IPS-15b (cell line): ENCODE data around the gene KBTBD2.
"Not testable (repeated sequence)": the region's sequence is repeated elsewhere in the genome, so short reads cannot be mapped to it uniquely, and the experiment has no call there.

Experiments
- H3K27me3 ChIP-seq: one replicate; pipeline ENCODE4 v1.6.1; 2013; ENCODE audit warnings: low read length; ENCODE audit not compliant: control insufficient read depth, insufficient read depth
- H3K36me3 ChIP-seq: one replicate; pipeline ENCODE4 v1.6.1; 2013; ENCODE audit warnings: low read length; ENCODE audit not compliant: control insufficient read depth, insufficient read depth
- H3K4me1 ChIP-seq: one replicate; pipeline ENCODE4 v1.6.1; 2013; ENCODE audit warnings: mild to moderate bottlenecking, low read length; ENCODE audit not compliant: control insufficient read depth, insufficient read depth
- H3K4me3 ChIP-seq: one replicate; pipeline ENCODE4 v1.5.1; 2013; ENCODE audit warnings: low read depth, low read length
- H3K9ac ChIP-seq: one replicate; pipeline ENCODE4 v1.6.1; 2013; ENCODE audit warnings: low read depth, mild to moderate bottlenecking, low read length
- H3K9me3 ChIP-seq: one replicate; pipeline ENCODE4 v1.6.1; 2013; ENCODE audit warnings: mild to moderate bottlenecking, low read length; ENCODE audit not compliant: control insufficient read depth, insufficient read depth

KBTBD2 gene

DNA sequence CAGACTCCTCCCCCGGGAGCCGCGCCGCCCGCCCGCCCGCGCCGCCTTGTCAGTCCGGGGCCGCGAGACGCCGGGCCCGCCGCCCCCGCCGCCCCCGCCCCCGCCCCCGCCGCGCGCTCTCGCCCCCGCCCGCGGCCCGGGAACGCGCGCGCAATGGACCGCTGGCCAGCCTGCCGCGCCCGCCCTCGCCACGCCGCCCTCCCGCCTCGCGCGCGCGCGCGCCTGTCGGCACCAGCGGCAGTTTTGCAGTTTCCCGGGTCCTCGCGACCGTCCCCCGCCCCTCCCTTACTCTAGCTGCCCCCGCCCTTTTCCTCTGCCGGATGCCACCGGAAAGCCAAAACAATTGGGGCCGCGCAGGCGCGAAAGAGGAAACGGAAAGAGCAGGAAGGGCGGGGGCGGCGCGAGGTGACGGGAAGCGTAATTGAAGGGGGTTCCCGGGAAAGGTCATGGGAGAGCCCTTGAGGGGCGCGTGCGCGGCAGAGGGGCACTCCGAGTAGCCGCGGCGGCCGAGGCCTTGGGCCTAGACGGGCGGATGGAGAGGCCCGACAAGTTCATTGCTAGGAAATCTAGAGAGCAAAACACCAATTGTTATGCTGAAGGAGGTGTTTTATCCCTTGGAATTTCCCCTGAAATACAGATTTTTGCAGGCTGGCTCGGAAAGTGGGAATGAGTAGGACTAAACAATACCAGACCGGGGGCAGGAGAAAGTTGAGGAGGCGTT is 400 bp upstream of the KBTBD2 start:
- peak overlapping the region; percentile 81 for H3K4me3 ChIP-seq
- peak overlapping the region; percentile 89 for H3K9ac ChIP-seq
- no peaks in the 10 kb centered on the region for H3K9me3 ChIP-seq
- peaks cover 10% of the 10 kb centered on the region for H3K27me3 ChIP-seq
- H3K36me3 ChIP-seq, result no peaks in the 10 kb centered on the region
- H3K4me1 ChIP-seq, result peaks cover 12% of the 10 kb centered on the region

DNA sequence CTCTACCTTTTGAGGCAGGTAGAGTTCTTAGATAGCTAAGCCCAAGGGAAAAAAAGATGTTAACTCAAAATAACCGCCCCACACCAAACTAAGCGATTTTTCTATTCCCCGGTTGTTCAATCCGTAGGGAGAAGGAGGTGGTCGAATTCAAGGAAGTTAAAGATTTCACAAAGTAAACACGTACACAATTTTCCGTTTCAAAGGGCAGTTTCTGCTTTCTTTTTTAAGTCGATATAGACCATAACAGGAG is 842 bp downstream of the KBTBD2 start:
- Histone ChIP-seq H3K4me3 (peak overlapping the region; percentile 94), H3K4me1 (peaks cover 12% of the 10 kb centered on the region), H3K9ac (peak overlapping the region; percentile 79), H3K27me3 (peaks cover 10% of the 10 kb centered on the region), H3K9me3 (no peaks in the 10 kb centered on the region), H3K36me3 (no peaks in the 10 kb centered on the region)

DNA sequence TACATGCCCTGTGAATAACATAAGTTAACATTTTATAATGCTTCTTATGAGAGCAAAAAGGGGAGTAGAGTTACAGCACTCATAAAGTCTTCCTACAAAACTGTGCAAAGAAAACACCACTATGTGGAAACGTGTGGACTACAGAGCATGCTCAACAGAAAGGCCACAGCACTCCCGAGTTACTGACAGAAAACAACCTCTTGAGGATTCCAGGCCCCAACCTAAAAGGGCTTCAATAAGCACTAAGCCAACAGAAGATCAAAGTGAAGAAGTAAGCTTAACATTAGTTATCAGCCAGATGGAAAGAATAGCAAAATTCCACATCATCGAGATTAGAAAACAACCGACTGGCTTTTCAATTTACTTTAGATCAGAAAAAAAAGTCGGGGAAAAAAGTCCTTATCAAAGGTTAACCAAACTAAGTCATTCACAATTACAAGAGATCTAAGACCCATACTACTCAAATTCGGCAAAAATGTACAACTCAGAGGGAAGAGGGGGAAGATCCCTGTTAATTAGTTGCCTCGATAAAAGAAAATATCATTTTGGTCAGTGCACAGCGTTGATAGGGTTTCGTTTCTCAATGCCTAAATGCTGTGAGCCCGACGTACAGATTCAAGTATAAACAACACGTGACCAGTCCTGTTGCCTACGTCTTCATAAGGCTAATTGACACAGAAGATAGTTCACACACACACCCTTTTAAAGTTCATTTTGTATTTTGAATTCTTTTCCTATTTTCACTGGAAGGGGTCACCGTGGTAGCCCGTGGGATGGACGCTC is 1.4 kb downstream of the KBTBD2 start:
- peak overlapping the region; percentile 94 for H3K4me3 ChIP-seq

DNA sequence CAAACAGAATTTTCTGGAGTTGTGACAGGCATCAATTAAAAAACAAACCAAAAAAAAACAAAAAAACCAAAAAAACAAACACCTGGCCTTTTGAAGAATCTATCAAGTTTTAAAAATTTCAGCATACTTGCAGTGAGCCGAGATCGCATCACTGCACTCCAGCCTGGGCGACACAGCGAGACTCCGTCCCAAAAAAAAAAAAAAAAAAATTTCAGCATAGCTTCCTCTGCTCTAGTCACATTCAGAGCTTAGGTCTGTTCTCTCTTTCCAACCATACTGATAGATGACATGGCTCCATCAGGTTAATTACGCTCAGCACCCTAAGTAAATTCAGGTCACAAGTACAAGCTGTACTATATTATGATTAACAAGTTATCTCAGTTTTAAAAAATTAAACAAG is 3.1 kb downstream of the KBTBD2 start:
- peaks cover 10% of the 10 kb centered on the region for H3K4me1 ChIP-seq
- no peaks in the 10 kb centered on the region for H3K27me3 ChIP-seq
- no peaks in the 10 kb centered on the region for H3K36me3 ChIP-seq
- no peak overlapping the region for H3K9ac ChIP-seq
- no peak overlapping the region for H3K4me3 ChIP-seq
- H3K9me3 ChIP-seq, result no peaks in the 10 kb centered on the region

More for the DNA sequence above, 1.4 kb downstream of the KBTBD2 start:
- H3K4me1 ChIP-seq, result peaks cover 12% of the 10 kb centered on the region
- H3K36me3 ChIP-seq, result no peaks in the 10 kb centered on the region
- no peaks in the 10 kb centered on the region for H3K9me3 ChIP-seq
- H3K27me3 ChIP-seq, result peaks cover 7% of the 10 kb centered on the region
- H3K9ac ChIP-seq, result peak overlapping the region; percentile 79

DNA sequence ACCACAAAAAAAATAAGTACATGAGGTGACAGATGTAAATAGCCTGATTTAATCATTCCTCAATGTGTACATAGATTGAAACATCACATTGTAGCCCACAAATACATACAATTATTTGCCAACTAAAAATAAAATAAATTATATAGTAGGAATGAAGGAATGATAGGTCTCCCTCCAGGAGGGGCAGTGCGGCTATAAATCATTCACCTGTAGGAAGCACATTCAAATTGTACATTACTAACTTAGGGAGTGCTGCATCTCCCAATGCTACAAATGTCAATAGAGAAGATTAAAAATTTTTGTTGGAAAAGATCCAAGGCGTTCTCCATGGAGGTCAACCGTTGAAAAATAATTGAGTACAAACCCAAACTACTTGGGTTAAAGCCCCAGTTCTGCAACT is 4.2 kb downstream of the KBTBD2 start:
- no peak overlapping the region for H3K4me3 ChIP-seq
- no peaks in the 10 kb centered on the region for H3K9me3 ChIP-seq
- no peaks in the 10 kb centered on the region for H3K27me3 ChIP-seq
- H3K4me1 ChIP-seq, result peaks cover 3% of the 10 kb centered on the region
- no peaks in the 10 kb centered on the region for H3K36me3 ChIP-seq
- H3K9ac ChIP-seq, result no peak overlapping the region

DNA sequence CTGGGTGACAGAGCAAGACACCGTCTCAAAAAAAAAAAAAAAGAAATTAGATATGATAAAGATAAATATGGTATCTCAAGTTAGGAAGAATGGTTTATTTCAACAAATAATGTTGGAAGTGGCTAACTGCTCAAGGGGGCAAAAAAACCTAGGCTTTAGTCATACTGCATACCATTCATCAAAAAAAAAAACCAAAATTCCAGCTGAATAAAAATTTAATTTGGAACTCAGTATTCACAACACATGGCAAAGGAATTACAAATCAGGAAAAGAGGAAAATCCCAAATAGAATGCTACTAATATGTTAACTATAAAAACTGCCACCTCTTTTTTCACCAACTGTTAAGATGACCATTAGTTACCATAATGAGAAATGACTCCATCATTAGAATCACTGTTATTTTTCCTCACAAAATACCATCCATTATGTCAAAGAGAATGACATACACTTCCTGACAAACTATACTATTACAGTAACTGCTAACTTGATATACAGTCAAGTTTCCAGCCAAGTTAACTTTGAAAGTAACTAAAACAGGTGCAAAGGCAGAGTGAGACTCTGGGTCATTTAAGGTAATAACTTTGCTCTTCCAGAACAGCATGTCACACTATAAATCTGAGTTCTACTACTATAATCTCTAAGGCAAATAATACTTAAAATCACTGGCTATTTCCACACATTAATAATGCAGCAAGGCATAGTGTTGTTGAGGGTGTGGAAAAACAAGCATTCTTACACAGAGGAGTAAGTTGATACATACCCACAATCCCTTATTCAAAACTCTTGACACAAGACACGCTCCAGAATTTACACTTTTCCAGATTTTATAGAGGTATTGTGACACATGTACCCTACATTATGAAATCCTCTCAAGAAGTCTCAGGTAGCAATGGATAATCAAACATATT is 10.2 kb downstream of the KBTBD2 start:
- Histone ChIP-seq H3K4me1 (no peaks in the 10 kb centered on the region), H3K9me3 (no peaks in the 10 kb centered on the region), H3K36me3 (no peaks in the 10 kb centered on the region), H3K9ac (no peak overlapping the region), H3K27me3 (no peaks in the 10 kb centered on the region), H3K4me3 (no peak overlapping the region)

DNA sequence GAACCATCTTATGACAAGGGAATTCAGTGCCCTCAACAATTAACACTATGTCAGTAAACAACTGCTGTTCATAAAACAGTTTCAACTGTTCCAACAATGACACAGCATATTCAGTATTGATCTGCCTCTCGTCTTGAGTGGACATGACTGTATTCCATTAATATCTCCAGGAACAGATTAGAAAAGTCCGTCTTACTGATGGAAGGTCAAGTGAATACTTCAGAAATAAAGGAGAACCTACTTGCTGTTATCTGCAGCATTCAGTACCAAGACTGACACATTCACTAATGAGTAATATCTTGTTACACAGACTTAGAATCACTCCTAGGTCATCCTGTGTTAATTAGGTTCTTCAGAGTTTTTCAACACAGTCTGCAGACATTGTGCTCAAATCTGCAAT is 12.1 kb downstream of the KBTBD2 start:
- Histone ChIP-seq H3K9me3 (no peaks in the 10 kb centered on the region), H3K27me3 (no peaks in the 10 kb centered on the region), H3K9ac (no peak overlapping the region), H3K4me3 (no peak overlapping the region), H3K36me3 (no peaks in the 10 kb centered on the region), H3K4me1 (no peaks in the 10 kb centered on the region)

DNA sequence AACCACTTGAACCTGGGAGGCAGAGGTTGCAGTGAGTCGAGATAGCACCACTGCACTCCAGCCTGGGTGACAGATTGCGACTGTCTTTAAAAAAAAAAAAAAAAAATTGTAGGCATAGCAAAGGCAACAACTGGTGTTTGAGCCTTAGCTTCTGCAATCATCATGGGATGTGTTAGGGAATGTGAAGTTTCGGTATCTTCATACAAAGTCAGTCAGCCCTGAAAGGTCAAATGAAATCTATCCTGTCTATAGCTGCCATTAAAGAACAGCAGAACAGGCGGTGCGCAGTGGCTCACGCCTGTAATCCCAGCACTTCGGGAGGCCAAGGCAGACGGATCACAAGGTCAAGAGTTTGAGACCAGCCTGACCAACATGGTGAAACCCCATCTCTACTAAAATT is 13.5 kb downstream of the KBTBD2 start:
- H3K36me3 ChIP-seq, H3K4me3 ChIP-seq, H3K4me1 ChIP-seq, H3K9me3 ChIP-seq, H3K9ac ChIP-seq, H3K27me3 ChIP-seq: not testable (repeated sequence)

DNA sequence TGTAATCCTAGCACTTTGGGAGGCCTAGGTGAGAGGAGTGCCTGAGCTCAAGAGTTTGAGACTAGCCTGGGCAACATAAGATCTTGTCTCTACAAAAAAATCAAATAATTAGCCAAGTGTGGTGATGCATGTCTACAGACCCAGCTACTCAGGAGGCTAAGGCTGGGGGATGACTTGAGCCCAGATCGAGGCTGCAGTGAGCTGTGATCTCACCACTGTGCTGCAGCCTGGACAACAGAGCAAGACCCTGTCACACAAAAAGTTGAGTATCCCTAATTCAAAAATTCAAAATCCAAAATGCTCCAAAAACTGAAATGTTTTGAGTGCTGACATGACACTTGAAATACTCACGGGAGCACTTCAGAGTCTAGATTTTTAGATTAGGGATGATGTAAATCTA is 19.1 kb downstream of the KBTBD2 start:
- Histone ChIP-seq H3K4me3 (no peak overlapping the region), H3K36me3 (peaks cover 6% of the 10 kb centered on the region), H3K4me1 (no peaks in the 10 kb centered on the region)

DNA sequence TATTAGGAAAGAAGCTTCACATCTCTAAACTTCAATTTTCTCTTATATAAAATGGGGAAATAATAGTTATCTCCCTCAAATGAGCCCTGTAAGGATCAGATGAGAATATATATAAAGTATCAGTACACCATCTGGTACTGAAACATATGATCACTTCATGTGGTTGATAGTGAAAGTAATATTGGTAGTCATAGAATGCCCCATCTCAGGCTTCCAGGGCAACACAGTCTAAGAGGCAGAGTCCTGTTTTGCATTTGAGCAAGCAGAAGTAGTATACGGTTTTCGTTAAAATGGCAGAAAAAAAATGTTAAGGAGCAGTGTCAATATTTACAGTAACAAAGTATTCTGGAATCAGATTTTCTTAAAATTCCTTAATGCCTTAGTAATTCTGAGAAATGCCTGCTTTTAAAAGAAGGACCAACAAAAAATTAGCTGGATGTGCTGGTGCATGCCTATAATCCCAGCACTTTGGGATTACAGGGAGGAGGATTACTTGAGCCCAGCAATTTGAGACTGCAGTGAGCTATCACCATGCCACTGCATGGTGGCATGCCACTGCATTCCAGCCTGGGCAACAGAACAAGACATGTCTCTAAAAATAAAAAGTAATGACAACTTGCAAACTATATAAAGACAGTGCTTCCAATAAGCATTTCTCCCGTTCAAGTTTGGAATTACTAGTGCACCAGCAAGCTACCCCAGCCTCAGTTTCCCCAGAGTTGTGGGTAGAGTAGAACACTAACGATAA is 19.8 kb downstream of the KBTBD2 start:
- Histone ChIP-seq H3K4me1 (no peaks in the 10 kb centered on the region), H3K4me3 (no peak overlapping the region), H3K9ac (no peak overlapping the region), H3K36me3 (peaks cover 6% of the 10 kb centered on the region), H3K9me3 (no peaks in the 10 kb centered on the region), H3K27me3 (no peaks in the 10 kb centered on the region)

More for the DNA sequence above, 19.1 kb downstream of the KBTBD2 start:
- no peaks in the 10 kb centered on the region for H3K9me3 ChIP-seq
- H3K9ac ChIP-seq, result no peak overlapping the region
- no peaks in the 10 kb centered on the region for H3K27me3 ChIP-seq

DNA sequence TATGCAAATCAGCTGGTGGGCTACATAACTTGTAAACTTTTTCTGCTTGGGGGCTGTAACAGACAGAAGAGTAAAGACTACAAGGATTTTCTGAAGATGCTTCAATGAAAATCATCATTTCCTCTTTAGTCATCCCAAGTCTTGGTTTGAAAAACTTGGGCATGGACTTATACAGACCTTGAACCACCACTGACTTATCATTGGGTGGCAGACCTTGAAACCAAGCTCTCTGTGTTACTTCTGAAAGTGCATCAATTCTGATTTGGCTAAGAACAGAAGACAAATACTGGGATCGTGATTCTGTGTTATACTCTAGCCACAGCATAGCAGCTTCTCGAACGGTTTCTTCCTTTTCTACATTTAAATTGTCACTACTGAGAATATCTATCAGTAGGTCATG is 21.3 kb downstream of the KBTBD2 start:
- Histone ChIP-seq H3K9me3 (no peaks in the 10 kb centered on the region), H3K36me3 (peaks cover 6% of the 10 kb centered on the region), H3K4me3 (no peak overlapping the region), H3K9ac (no peak overlapping the region), H3K4me1 (no peaks in the 10 kb centered on the region), H3K27me3 (no peaks in the 10 kb centered on the region)
